Gastrocnemius medialis (tissue), 4 donors: ENCODE data around the gene LRTM2.

Experiments
- CTCF ChIP-seq, 5 experiments: fragments of 450-650 bp in 3 of 5; fragments of 200-600 bp in 2 of 5; sonication (generic) in 2 of 5; IDR thresholded peaks in 4 of 5; conservative IDR thresholded peaks in 1 of 5; 1 replicate in 4 of 5; 2 replicates in 1 of 5; pipeline ENCODE4 v1.5.1; 2016 to 2019; ENCODE audit warnings: antibody characterized with exemption in 5 of 5, mild to moderate bottlenecking in 3 of 5, moderate library complexity in 3 of 5
- POLR2A ChIP-seq, 2 donors: fragments of 450-650 bp; IDR thresholded peaks; one replicate each; pipeline ENCODE4 v1.6.1; 2017; ENCODE audit warnings: antibody characterized with exemption in 2 of 2, mild to moderate bottlenecking in 2 of 2, moderate library complexity in 2 of 2

- TF ChIP-seq CTCF (IDR thresholded peaks at IDR 0.05 in 4 of 5, conservative IDR thresholded peaks at IDR 0.05 in 1 of 5) (no peak), POLR2A (IDR thresholded peaks at IDR 0.05) (no peak)
These were observed 42.6 kb upstream of the LRTM2 start for GRCh38 chr12:1777798-1778197.
